ENCODE results near the gene CERT1. TPM values are rescaled to one million over a fixed set of nuclear protein-coding genes. Genes with fewer than 3 reads are reported as not detected.
"Not testable (repeated sequence)": the region's sequence is repeated elsewhere in the genome, so short reads cannot be mapped to it uniquely, and the experiment has no call there.

The CERT1 gene
- total RNA-seq, 1 experiment from 2014 or later = 50.2 TPM

DNA sequence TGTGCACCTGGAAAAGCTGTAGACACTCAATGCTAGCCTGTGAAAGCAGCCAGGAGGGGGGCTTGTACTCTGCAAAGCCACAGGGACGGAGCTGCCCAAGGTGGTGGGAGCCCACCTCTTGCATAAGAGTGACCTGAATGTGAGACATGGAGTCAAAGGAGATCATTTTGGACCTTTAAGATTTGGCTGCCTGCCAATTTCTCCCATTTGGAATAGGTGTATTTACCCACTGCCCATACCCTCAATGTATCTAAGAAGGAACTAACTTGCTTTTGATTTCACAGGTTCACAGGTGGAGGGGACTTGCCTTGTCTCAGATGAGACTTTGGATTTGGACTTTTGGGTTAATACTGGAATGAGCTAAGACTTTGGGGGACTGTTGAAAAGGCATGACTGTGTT, 12.6 kb downstream of the CERT1 start:
- H3K9ac ChIP-seq (ENCODE audit: extremely low read depth, insufficient read length, low read length); H2AK5ac ChIP-seq (ENCODE audit: insufficient read length, low read length); H3K56ac ChIP-seq (ENCODE audit: insufficient read length, low read depth, low read length); H3K79me2 ChIP-seq (ENCODE audit: insufficient read depth, low read length); H4K8ac ChIP-seq (replicated peaks; ENCODE audit: insufficient read length, low read depth, low read length); H3K4me2 ChIP-seq (ENCODE audit: insufficient read depth, insufficient read length, low read length); H3K27me3 ChIP-seq (ENCODE audit: insufficient read depth, low read length); H3K18ac ChIP-seq (ENCODE audit: insufficient read length, low read depth, low read length); H3K27me3 Mint-ChIP-seq (ENCODE audit: low read depth); H3K23me2 ChIP-seq (ENCODE audit: insufficient read length, low read depth, low read length, poor library complexity, severe bottlenecking); H3K4me3 Mint-ChIP-seq; H3K23ac ChIP-seq (ENCODE audit: insufficient read length, low read depth, low read length); H2BK120ac ChIP-seq (ENCODE audit: low read depth, low read length, poor library complexity, severe bottlenecking); H2BK5ac ChIP-seq (ENCODE audit: insufficient read length, low read length); DNase-seq; H3K27ac Mint-ChIP-seq; H4K20me1 ChIP-seq (ENCODE audit: control insufficient read depth, insufficient read depth, insufficient read length); H2BK20ac ChIP-seq (ENCODE audit: low read depth, low read length, poor library complexity, severe bottlenecking); H3K9me3 ChIP-seq (ENCODE audit: control insufficient read depth, low read depth, low read length); H3T11ph ChIP-seq (ENCODE audit: low read length); H3K27ac ChIP-seq (ENCODE audit: insufficient read length, low read depth, low read length); H2BK12ac ChIP-seq (ENCODE audit: insufficient read length, low read depth, low read length); H3K4ac ChIP-seq (ENCODE audit: low read depth, low read length); H4K91ac ChIP-seq (ENCODE audit: insufficient read length, low read depth, low read length); H3K9me3 Mint-ChIP-seq; H3K14ac ChIP-seq (ENCODE audit: insufficient read depth, low read length); H2AFZ ChIP-seq (ENCODE audit: low read length); H4K5ac ChIP-seq (ENCODE audit: insufficient read length, low read depth, low read length); H3K79me1 ChIP-seq (ENCODE audit: insufficient read depth, low read depth, low read length, poor library complexity, severe bottlenecking); H3K4me1 ChIP-seq (ENCODE audit: insufficient read depth, low read length); H2BK15ac ChIP-seq (ENCODE audit: low read depth, low read length): not testable (repeated sequence)
- WGBS (ENCODE audit: extremely low coverage, insufficient read length, low lambda C conversion rate) = no CpG with 5 or more reads among the region's 1 CpG
- H3K36me3 Mint-ChIP-seq (ENCODE audit: insufficient read depth in 1 of 3, low read depth in 3 of 3) = peaks cover 11 to 39% (median 29%) of the 10 kb centered on the region in 3 experiments; a peak in 6 of 7 replicates
- peaks cover 12 to 20% of the 10 kb centered on the region in 2 experiments for H3K4me1 Mint-ChIP-seq

Measured in H9 (cell line).